Liver (tissue), 9 donors: Measurements from ENCODE around the gene CRYBA2. TPM values are rescaled to one million over a fixed set of nuclear protein-coding genes. Genes with fewer than 3 reads are reported as not detected.

Source experiments
- DNase-seq: peaks from one replicate; pipeline ENCODE4 v3.0.0-alpha.2; 2017; ENCODE audit warnings: low spot score
- H3K27ac ChIP-seq, 2 donors: one replicate each; pipeline ENCODE4 v1.7.0; 2013; ENCODE audit warnings: inconsistent platforms in 2 of 2, low read length in 2 of 2, control low read depth in 1 of 2, low read depth in 1 of 2, mild to moderate bottlenecking in 1 of 2
- H3K27me3 ChIP-seq, 4 donors: one replicate each; pipeline versions ENCODE4 v1.6.1 to v1.7.0; 2013; ENCODE audit warnings: low read length in 3 of 4, inconsistent platforms in 1 of 4, mild to moderate bottlenecking in 1 of 4, moderate library complexity in 1 of 4; ENCODE audit not compliant: control insufficient read depth in 4 of 4, insufficient read depth in 4 of 4
- H3K36me3 ChIP-seq, 4 donors: one replicate each; pipeline versions ENCODE4 v1.6.1 to v1.7.0; 2013; ENCODE audit warnings: low read length in 3 of 4, mild to moderate bottlenecking in 3 of 4, low read depth in 1 of 4, moderate library complexity in 1 of 4; ENCODE audit not compliant: control insufficient read depth in 4 of 4, insufficient read depth in 3 of 4
- H3K4me1 ChIP-seq, 4 donors: one replicate each; pipeline versions ENCODE4 v1.6.1 to v1.7.0; 2013; ENCODE audit warnings: low read length in 3 of 4, mild to moderate bottlenecking in 3 of 4, moderate library complexity in 1 of 4; ENCODE audit not compliant: control insufficient read depth in 4 of 4, insufficient read depth in 4 of 4
- H3K4me3 ChIP-seq, 3 donors: one replicate each; pipeline versions ENCODE4 v1.6.1 to v1.7.0; 2013; ENCODE audit warnings: low read length in 3 of 3, control low read depth in 1 of 3, low read depth in 1 of 3, mild to moderate bottlenecking in 1 of 3
- H3K9ac ChIP-seq, 2 donors: one replicate each; pipeline ENCODE4 v1.7.0; 2013; ENCODE audit warnings: low read length in 2 of 2, mild to moderate bottlenecking in 2 of 2, moderate library complexity in 2 of 2, control low read depth in 1 of 2, low read depth in 1 of 2
- H3K9me3 ChIP-seq, 4 donors: one replicate each; pipeline versions ENCODE4 v1.6.1 to v1.7.0; 2013; ENCODE audit warnings: low read length in 3 of 4; ENCODE audit not compliant: control insufficient read depth in 4 of 4
- ATF3 ChIP-seq: IDR thresholded peaks from 2 replicates; pipeline ENCODE4 v1.6.1; 2016; ENCODE audit warnings: antibody characterized with exemption
- CTCF ChIP-seq: fragments of 150-350 bp; IDR thresholded peaks from 2 replicates; pipeline ENCODE4 v1.5.1; 2017; ENCODE audit warnings: improper control_type of control experiment, low read depth, low read length; ENCODE audit not compliant: missing input control
- EGR1 ChIP-seq, 2 donors: IDR thresholded peaks; 2 replicates each; pipeline ENCODE4 v1.6.1; 2016 to 2018; ENCODE audit warnings: antibody characterized with exemption in 2 of 2, low read depth in 2 of 2
- FOXA1 ChIP-seq: IDR thresholded peaks from 2 replicates; pipeline ENCODE4 v1.6.1; 2016; ENCODE audit warnings: antibody characterized with exemption
- FOXA2 ChIP-seq: IDR thresholded peaks from 2 replicates; pipeline ENCODE4 v1.6.1; 2016; ENCODE audit warnings: antibody characterized with exemption
- GABPA ChIP-seq, 2 donors: IDR thresholded peaks in 1 of 2; conservative IDR thresholded peaks in 1 of 2; 2 replicates each; pipeline ENCODE4 v1.6.1; 2016; ENCODE audit warnings: antibody characterized with exemption in 2 of 2, mild to moderate bottlenecking in 1 of 2, moderate library complexity in 1 of 2
- HNF4A ChIP-seq, 2 donors: conservative IDR thresholded peaks; 2 replicates each; pipeline ENCODE4 v1.6.1; 2016; ENCODE audit warnings: antibody characterized with exemption in 2 of 2, mild to moderate bottlenecking in 2 of 2
- HNF4G ChIP-seq: IDR thresholded peaks from 2 replicates; pipeline ENCODE4 v1.6.1; 2016; ENCODE audit warnings: antibody characterized with exemption
- JUND ChIP-seq, 2 donors: IDR thresholded peaks; 2 replicates each; pipeline ENCODE4 v1.6.1; 2016; ENCODE audit warnings: antibody characterized with exemption in 2 of 2
- MAX ChIP-seq: IDR thresholded peaks from 2 replicates; pipeline ENCODE4 v1.6.1; 2016; ENCODE audit warnings: antibody characterized with exemption
- NR2F2 ChIP-seq: IDR thresholded peaks from 2 replicates; pipeline ENCODE4 v1.6.1; 2016; ENCODE audit warnings: antibody characterized with exemption
- RAD21 ChIP-seq, 2 donors: IDR thresholded peaks; 2 replicates each; pipeline ENCODE4 v1.6.1; 2016; ENCODE audit warnings: antibody characterized with exemption in 2 of 2, mild to moderate bottlenecking in 2 of 2
- REST ChIP-seq: IDR thresholded peaks from 2 replicates; pipeline ENCODE4 v1.6.1; 2016; ENCODE audit warnings: antibody characterized with exemption, mild to moderate bottlenecking
- RXRA ChIP-seq, 2 donors: IDR thresholded peaks; 2 replicates each; pipeline ENCODE4 v1.6.1; 2017 to 2018; ENCODE audit warnings: antibody characterized with exemption in 2 of 2, mild to moderate bottlenecking in 1 of 2
- TAF1 ChIP-seq: conservative IDR thresholded peaks from 2 replicates; pipeline ENCODE4 v1.6.1; 2016; ENCODE audit warnings: antibody characterized with exemption, mild to moderate bottlenecking
- YY1 ChIP-seq: IDR thresholded peaks from 2 replicates; pipeline ENCODE4 v1.6.1; 2016; ENCODE audit warnings: antibody characterized with exemption, mild to moderate bottlenecking
- ZBTB33 ChIP-seq: IDR thresholded peaks from 2 replicates; pipeline ENCODE4 v1.6.1; 2016; ENCODE audit warnings: antibody characterized with exemption
- WGBS: extraction: QIAGEN DNeasy Blood & Tissue Kit; methylation state at CpG from one replicate; pipeline ENCODE4 v1.1.7; 2013; 5-methylcytosine and 5-hydroxymethylcytosine counted together
- polyA plus RNA-seq, 2 donors: library from polyadenylated mRNA; stranded (reverse) in 1 of 2; unstranded in 1 of 2; fragments of 200-250 nt in 1 of 2; fragments of >200 nt in 1 of 2; fragmentation: Nextera tagmentation in 1 of 2; extraction: Ambion mirVana in 1 of 2; gene quantifications; one replicate each; pipeline versions ENCODE4 v1.2.1 to v1.2.3, GENCODE V29; 2013 to 2015
- total RNA-seq, 2 donors: library from RNA; depleted of rRNA; stranded (reverse); fragments of >200 nt; gene quantifications; one replicate each; pipeline ENCODE4 v1.2.3, GENCODE V29; 2014
- donor health status: healthy.
- donor health status: healthy.
- donor health status: healthy.
- donor health status: healthy.
- donor health status: healthy.

CRYBA2 gene
- total and polyA plus RNA-seq, 4 donors, result not detected

GRCh38 chr2:219037783-219038499 is 44.7 kb upstream of the CRYBA2 start:
- Histone ChIP-seq H3K9ac (no peak overlapping the region), H3K9me3 (no peaks in the 10 kb centered on the region), H3K27ac (no peak overlapping the region), H3K4me3 (no peak overlapping the region), H3K27me3 (peaks cover 0 to 10% (median 6%) of the 10 kb centered on the region in 4 donors), H3K4me1 (peaks cover 0 to 3% (median 0%) of the 10 kb centered on the region in 4 donors), H3K36me3 (no peaks in the 10 kb centered on the region)
- WGBS, result 60% methylated on average over 8 of the region's 8 CpGs
- TF ChIP-seq HNF4A (conservative IDR thresholded peaks at IDR 0.05), result no peak
- no peak for TF ChIP-seq CTCF
- TF ChIP-seq ZBTB33, result no peak
- TF ChIP-seq FOXA1, result no peak
- no peak for TF ChIP-seq RXRA (IDR thresholded peaks at IDR 0.05)
- TF ChIP-seq ATF3, result no peak
- no peak for TF ChIP-seq TAF1
- TF ChIP-seq EGR1 (IDR thresholded peaks at IDR 0.05; ENCODE audit: low read depth in 2 of 2), result no peak
- TF ChIP-seq RAD21 (IDR thresholded peaks at IDR 0.05), result no peak
- no peak for TF ChIP-seq JUND (IDR thresholded peaks at IDR 0.05)
- TF ChIP-seq HNF4G, result no peak
- TF ChIP-seq NR2F2, result no peak
- no peak for TF ChIP-seq REST
- no peak for TF ChIP-seq GABPA (IDR thresholded peaks at IDR 0.05 in 1 of 2, conservative IDR thresholded peaks at IDR 0.05 in 1 of 2)
- TF ChIP-seq YY1, result no peak
- no peak for TF ChIP-seq MAX
- TF ChIP-seq FOXA2, result no peak
- DNase-seq, result no peak
